ENCODE data around the gene OPN3.

OPN3 gene

DNA sequence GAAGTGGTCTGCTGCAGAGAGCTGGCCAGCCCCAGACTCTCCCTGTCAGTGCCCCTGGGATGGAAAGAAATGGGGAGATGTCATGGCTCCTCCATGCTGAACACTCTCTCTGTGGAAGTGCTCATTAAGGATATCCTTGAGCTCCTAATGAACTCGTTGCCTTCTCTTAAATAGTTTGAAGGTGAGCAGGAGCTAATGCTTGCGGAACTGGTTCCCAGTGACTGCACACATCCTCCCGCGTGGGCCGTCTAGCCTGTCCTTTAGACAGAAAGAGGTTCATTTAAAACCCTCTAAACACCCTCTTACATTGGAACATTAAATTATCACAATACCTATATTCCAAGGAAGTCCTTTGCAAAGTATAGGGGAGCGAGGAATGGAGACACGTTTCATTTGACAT, 6.0 kb upstream of the OPN3 start:
- DNase-seq (ENCODE audit: low read depth in 4 of 4, low spot score in 1 of 4) = no peak

DNA sequence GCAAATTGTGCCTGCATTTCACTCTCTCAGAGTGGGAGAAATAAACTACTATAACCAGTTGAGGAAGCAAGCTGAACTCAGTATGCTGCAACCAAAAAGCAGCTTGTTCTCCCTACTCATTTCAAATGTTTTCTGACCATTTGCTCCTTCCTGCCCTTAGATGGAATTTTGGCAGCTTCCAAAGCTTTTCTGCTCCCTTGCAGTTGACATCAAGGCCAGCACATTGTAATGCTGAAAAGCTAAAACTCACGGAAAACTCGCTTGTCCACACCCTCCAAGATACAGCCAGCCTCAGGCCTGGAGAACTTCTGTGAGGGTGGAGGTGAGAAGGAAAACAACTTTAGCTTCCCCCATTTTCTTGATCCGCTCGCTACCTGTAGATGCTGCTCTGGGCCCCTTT, 5.0 kb upstream of the OPN3 start:
- DNase-seq (ENCODE audit: low read depth in 4 of 4, low spot score in 1 of 4) = no peak

DNA sequence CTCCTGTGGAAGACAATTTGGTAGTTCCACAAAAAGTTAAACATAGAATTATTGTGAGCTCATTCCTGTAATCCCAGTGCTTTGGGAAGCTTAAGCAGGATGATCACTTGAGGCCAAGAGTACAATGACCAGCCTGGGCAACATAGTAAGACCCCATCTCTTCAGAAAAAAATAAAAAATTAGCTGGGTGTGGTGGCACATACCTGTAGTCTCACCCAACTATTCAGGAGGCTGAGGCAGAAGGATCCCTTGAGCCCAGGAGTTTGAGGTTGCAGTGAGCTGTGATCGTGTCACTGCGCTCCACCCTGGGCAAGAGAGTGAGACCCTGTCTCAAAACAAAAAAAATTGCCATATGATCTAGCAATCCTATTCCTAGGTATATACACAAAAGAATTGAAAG, 4.1 kb upstream of the OPN3 start:
- DNase-seq (ENCODE audit: low read depth in 4 of 4, low spot score in 1 of 4) = no peak

DNA sequence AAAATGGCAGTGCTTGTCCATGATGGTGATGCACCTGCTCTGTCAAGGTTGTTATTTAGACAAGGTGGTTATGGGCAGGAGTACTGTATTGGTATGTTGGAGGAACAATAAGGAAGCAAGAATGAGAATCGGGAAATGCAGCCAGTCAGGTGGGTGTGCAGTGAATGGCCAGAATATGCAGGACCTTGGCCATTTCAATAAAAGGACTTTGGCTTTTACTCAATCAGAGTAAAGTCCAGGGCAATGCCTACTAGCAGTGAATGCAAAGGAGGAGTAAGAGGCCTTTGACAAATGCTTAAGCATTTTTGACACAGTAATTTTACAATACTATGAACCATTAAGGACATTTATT, 2.4 kb upstream of the OPN3 start:
- no peak for DNase-seq (ENCODE audit: low read depth in 4 of 4, low spot score in 1 of 4)

DNA sequence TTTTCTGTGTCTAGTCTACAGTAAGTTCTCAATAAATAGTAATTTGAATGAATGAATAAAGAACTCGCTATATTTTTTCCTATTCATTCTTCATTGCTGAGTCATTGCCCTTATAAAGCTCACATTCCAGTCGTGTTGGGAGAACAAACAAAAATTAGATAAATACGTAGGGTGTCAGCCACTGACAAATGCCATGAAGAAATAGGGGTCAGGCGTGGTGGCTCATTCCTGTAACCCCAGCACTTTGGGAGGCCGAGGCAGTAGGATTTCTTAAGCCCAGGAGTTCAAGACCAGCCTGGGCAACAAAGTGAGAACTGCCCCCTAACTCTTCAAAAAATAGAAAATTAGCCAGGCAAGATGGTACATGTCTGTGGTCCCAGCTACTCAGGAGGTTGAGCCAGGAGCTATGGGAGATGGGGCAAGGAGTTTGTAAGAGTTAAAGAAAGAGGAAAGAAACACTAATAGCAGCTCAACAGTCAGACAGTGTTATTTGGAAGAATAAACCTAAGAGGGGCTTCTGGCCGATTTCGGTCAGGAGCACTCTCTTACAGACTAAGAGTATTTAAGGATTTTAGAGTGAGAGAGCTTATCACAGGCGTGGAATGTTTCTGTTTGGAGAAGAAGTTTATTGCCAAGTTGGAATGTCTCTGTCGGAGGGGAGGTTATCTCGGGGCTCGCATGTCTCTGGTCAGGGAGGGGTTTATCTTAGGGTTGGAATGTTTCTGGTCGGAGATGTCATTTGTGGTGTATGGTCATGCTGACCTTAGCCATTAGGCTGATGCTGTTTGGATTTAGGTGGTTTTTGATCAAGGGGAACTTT, 1.8 kb upstream of the OPN3 start:
- DNase-seq (ENCODE audit: low read depth in 4 of 4, low spot score in 1 of 4) = no peak

DNA sequence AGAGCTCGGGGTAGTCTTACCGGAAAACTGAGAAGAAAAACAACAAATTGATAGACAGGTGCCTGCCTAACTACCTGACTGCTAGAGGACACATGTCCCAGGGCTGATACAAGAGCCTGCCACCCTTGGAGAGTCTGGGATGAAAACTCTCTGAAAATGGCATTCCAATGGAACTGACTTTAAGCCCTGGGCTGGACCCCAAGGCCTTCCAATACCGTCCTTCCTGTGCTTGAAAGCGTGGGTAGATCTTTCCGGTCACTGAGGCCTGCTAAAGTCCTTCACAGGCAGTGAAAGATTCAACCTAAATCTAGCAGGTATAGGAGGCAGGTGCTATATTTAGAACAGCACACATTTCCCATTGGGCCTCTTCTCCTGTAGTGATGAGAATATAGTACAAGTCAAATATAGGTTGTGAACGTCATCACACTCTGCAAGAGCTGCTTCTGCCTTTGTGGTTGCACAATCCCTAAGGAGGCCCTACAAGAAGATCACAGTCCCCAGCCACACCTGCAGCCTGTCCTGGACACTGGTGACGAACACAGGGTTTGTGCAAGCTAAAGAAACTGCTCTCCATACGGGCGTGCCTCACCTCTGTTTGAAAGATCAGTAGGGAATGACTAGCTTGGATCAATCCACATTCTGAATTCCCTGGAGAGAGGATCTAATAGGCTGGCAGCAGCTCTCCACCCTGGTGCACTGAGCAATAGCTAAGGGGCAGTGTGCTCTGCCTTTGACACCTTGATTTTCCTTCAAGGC, 876 bp upstream of the OPN3 start:
- no peak for DNase-seq (ENCODE audit: low read depth in 4 of 4, low spot score in 1 of 4)

DNA sequence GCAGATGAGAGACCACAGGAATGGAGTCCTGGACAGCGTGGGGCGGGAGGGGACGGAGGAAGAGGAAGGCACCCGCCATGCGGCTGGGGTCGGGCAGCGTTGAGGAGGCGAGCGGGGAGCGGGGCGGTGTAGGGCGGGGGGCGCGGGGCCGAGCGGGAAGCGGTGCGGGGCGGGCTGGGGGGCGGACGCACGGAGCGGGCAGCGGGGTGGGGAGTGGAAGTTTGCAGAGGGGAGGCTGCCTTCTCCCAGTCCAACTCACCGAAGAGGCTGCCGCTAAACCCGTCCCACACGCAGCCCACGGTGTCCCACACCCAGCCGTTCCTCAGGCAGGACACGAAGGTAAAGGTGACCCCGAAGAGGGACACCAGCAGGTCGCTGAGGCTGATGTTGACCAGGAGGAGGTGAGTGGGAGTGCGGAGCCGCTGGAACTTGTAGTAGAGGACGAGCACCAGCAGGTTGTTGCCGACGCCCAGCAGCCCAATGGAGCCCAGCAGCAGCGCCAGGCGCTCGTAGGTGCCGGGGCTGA, 483 bp downstream of the OPN3 start:
- DNase-seq (ENCODE audit: low read depth in 4 of 4, low spot score in 1 of 4) = peak in 3 of 4 experiments; percentile 3 to 24 (median 7)

DNA sequence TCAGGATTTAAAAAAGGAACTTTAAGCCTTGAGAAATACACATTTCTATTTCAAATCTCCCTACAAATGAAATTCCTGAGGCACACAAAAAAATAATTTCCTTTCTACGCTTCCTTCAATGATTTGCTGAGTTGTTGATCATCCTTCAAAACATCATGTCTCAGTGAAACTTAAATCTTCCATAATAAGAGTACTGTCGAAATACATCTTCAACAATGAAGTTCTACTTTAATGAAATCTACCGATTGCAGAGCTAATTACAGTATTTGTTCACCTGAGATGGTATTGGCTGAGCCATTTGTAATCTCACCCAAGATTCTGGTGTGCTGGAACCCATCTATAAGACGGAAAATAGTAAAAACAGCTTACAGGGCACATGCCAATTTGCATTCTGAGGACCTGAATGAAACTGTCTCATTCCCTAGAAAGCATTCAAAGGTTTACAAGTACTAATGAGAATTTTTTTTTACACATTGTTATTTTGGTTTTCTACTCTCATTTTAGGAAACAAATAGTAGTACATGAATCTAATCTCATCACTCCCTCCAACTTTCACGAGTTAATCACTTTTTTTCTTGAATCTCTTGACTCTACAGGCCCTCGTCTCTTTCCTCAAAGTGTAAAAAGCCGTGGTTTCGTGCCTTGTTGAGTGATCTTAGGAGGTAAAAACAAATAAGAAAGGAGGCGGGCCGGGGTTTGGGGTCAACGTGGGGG, 1.1 kb downstream of the OPN3 start:
- no peak for DNase-seq (ENCODE audit: low read depth in 4 of 4, low spot score in 1 of 4)

DNA sequence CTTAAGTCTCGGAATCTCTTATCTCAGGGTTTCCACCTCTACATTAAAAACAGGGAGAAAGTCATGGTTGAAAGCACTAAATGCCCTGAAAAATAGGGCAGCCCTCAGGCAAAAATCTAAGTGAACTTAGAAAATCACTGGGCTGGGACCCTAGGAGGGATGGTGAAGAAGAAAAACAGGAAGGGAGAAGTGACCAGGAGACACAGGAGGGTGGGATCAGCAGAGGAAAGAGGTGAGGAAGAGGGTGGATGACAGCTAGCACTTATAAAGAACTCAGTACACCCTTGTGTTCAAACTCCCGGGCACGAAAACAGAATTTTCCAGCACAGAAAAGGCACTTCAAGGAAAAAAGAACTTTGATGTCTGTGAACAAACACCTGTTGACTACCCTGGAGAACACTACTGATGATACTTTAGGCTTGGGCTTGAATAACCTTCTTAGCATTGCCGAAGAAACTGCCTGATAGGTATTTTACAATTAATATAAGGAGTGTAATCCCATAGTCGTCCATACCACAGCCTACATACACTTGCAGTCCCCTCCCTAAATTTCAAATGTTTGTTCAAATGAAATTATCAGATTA, 2.0 kb downstream of the OPN3 start:
- DNase-seq (ENCODE audit: low read depth in 4 of 4, low spot score in 1 of 4) = no peak

DNA sequence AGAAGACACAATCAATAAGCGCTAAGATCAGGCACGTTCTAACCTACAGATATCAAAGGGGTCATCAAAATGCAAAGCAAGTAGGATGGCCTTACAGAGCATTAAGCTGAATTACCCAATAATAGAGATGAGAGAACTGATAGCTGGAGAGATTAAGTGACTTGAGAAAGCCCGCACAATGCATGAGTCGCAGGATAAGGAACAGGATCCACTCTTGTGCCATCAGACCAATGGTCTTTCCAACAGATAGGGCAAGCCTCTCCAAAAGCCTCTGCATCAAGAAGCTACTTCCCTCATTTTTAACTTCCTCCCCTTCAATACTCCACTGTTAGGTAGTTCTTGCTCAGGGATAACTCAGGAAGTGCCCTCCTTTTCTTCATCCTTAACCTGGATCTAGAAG, 2.6 kb downstream of the OPN3 start:
- no peak for DNase-seq (ENCODE audit: low read depth in 4 of 4, low spot score in 1 of 4)

DNA sequence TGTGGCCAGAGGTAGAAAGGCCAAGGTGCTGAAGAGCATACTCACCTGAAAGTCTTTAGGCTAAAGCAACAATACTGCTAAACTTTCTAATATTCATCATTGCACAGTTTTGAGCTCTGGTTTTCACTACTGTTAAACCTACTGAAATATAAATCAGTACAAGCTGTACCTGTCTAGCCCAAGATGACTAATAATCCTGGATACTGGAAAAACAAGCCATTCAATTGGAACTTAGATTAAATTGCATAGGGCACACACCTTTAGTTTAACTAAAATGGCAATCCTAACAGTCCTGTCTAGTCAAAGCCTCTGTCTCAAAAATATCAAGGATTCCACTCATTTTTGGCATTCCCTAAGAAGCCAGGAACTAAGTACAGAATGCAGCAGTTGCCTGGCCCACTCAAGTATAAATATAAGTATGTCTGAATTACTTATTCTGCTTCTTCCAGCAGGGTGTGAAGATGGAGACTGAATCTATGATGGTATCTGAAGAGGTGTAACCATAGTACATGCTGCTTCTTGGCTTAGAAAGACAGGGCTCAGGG, 3.1 kb downstream of the OPN3 start:
- DNase-seq (ENCODE audit: low read depth in 4 of 4, low spot score in 1 of 4) = no peak

DNA sequence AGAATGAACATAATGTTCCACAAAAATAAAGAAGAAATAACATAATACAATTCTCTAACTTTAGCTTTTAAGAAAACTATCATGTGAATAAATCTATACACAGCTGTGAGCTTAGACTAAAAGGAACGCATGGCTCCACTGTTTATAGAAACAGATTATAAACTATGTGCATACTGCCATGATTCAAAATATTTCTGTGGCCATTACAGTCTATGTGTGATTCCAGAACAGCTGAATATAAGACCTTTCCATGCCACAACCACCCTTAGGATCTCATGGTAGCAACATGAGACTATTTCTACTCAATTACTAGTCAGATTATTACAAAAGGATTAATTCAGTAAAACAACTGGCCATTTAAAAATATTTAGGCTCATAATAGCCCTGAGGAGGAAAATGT, 3.9 kb downstream of the OPN3 start:
- DNase-seq (ENCODE audit: low read depth in 4 of 4, low spot score in 1 of 4) = no peak

DNA sequence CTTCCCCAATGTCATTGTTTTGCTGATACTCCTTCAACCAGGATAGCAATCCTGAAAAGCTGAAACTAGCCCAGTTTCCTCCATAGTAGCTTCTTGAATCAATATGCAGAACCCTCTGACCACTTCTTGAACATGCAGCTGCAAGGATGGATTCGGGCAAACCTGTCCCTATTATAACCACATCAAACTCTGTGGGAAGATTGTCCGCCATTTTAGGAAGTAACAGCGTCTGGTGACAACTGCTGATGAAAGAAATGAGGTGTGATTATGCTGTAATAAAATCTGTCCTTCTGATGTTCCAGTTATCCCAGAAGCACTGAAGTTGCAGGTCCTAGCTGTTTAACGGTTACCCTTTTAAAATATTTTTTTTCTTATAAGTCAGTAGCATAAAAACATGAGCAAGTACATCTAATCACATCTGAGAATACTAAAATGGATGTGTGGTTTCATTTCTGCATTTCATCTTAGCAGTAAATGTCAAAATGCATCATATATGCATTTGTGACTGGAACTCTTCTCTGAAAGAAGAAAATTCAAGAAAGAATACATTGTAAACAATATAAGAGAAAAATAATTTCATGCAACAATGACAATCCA, 4.5 kb downstream of the OPN3 start:
- no peak for DNase-seq (ENCODE audit: low read depth in 4 of 4, low spot score in 1 of 4)

DNA sequence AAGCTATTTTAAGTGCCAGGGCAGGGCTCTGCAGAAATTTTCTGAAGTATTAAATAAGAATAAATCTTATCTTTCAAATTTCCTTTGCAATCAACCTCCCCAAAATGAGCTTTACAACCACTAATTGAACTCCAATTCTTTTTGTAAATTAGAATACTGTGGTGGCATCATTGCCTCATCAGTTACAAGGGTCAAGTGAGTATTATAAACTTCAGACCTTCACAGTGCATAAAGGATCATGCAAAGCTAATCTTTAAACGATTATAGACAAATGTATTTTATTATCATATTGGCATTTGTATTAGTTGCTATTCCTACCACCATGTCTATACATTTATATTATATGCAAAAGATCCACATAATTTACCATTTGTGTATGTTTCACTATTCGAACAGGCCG, 7.2 kb downstream of the OPN3 start:
- no peak for DNase-seq (ENCODE audit: low read depth in 4 of 4, low spot score in 1 of 4)

DNA sequence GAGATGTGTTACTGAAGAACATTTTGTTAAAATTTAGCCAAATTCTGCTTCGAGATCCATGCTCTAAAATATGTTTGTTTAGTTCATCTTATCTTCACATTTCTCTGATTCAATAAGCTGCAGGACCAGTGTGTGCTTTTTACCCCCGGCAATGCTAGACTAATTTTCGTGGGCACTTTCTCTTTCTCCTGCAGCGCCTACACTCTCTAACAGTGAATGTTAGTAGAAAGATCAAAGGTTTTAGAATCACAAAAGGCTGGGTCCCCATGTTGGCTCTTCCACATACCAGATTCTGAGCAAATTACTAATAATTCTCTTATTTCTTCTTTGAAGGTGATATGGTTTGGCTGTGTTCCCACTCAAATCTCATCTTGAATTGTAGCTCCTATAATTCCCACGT, 8.5 kb downstream of the OPN3 start:
- no peak for DNase-seq (ENCODE audit: low read depth in 4 of 4, low spot score in 1 of 4)

DNA sequence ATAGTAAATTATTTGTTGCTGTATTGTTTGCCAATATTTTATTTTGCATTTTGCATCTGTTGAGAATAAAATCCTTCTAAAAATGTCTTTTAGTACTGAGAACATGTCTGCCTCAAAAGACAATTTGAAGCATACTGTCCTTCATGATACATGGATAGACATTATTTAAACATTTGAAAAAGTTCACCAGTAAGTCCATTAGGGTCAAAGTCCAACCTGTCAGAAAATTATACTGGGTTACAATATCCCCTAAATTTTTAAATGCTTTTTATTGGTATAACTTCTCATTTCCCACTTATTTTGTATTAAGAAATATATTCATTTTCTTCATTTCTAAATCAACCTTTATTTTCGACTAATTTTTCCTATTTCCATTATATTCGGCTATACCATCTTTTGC, 9.3 kb downstream of the OPN3 start:
- no peak for DNase-seq (ENCODE audit: low read depth in 4 of 4, low spot score in 1 of 4)

DNA sequence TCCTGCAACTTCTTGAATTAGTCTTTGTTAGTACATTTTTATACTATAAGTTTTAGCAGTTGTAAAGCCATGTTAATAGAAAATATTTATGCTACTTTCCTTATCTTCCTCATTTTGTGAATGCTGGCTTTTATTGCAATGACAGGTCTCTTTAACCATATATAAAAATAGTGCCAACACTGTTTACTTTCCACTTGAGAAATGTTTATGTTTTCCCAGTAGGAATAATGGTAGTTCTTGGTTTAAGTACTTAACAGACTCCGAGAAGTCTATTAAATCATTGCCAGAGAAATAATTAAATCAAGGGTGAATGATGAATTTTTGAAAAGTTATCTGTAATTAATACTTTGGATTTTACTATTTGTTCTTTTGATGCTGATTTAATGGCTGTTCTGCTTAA, 9.7 kb downstream of the OPN3 start:
- no peak for DNase-seq (ENCODE audit: low read depth in 4 of 4, low spot score in 1 of 4)

DNA sequence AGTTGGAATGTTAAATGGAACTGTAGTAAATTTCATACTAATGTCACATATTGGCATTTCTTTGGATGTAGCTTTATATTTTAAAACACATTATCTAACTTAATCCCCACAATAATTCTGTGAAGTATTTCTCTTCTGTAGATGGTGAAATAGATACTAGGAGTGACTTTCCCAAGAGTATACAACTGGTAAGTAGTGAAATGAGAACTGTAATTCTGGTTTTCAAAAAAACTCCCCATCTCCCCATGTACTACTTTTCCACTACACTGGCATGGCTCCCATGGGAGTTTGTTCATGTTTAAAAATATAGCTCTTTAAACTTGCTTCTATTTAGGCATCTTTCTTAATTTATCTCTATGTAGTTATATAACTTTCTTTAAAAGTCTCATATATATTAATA, 10.2 kb downstream of the OPN3 start:
- DNase-seq (ENCODE audit: low read depth in 4 of 4, low spot score in 1 of 4) = no peak

DNA sequence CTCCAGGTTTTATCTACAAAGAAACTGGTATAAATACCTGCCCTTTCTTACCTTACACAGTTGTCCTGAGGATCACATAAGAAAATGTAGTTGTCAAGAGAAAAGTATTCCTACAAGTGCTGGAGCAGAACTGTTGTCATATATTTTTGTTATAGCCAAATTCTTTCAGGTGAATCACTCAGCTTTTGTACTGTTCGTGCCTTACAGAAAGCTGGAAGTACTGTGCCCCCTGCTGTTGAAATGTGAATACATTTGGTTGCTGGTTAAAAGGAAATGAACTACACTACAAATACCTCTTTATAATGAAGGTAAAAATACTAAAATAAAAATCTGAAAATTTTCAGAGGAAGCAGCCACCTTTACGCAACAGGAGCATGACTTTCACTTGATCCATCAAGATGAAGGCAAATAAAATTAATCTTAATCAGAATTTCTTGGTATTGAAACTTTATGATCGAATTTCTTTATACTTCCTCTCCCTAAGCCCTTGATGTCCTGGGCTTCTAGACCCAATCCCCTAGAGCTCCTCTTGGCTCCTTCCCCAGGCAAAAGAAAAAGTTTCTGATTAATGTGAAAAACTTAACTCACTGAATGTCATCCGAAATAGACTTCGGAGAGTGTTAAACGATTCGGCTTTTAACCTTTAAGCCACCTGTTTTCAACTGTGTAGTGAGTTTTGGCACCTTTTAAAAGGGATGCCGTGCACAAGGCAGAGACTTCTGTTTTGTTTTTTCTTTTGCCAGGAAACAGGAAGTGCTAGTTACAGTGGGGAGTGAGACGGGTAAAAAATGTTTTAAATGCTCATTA, 12.5 kb downstream of the OPN3 start:
- peak in 1 of 4 experiments; percentile 7 for DNase-seq (ENCODE audit: low read depth in 4 of 4, low spot score in 1 of 4)

DNA sequence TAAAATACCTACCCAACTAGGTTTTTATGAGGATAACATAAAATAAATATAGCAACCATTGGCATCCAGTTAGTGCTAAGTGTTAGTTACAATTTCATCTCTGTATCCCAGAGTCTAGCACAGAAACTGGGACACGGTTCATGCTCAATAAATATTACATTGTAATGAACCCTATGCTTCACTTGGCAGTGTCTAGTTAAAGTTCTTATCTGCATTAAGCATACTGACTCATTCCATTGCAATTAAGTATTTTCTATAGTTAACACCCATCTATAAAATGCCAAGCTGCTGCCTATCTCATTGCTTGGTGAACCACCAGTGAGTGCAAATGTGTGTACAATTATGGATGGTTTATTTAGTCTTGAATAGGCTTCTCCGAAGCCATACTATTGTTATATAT, 15.2 kb downstream of the OPN3 start:
- DNase-seq (ENCODE audit: low read depth in 4 of 4, low spot score in 1 of 4) = no peak

Data from stimulated activated CD4-positive, alpha-beta T cell treated with anti-CD3 and anti-CD28 coated beads, Interleukin-1b, Interleukin-23, amount 100 ng/mL, for 24 hours (primary cell).